GM23338 (cell line): ENCODE results near the gene TTC39A. TPM values are rescaled to one million over a fixed set of nuclear protein-coding genes. Genes with fewer than 3 reads are reported as not detected.
A peak's percentile ranks its signal among the peaks of the same experiment; 100 is the strongest.

Experiments used
- ATAC-seq: fragments of 200-7000 bp; cut with Tn5 transposase; 3 replicates; pipeline ENCODE4 v1.9.1; 2020
- DNase-seq: peaks from one replicate; pipeline ENCODE4 v3.0.0-alpha.2; 2015; ENCODE audit warnings: low spot score
- H2AFZ ChIP-seq: fragments of 200-600 bp; sonication (generic); 2 replicates; pipeline ENCODE4 v1.8.0; 2016; ENCODE audit warnings: antibody characterized with exemption, mild to moderate bottlenecking, moderate library complexity
- H3F3A ChIP-seq: fragments of 200-600 bp; sonication (generic); replicated peaks from 2 replicates; pipeline ENCODE4 v1.8.0; 2017; ENCODE audit warnings: antibody characterized with exemption, mixed run types, low read depth
- H3K27ac ChIP-seq: fragments of 200-600 bp; sonication (generic); 2 replicates; pipeline ENCODE4 v1.6.1; 2016; ENCODE audit warnings: low read depth
- H3K27me3 ChIP-seq: fragments of 200-600 bp; sonication (generic); 2 replicates; pipeline ENCODE4 v1.8.0; 2016; ENCODE audit warnings: mild to moderate bottlenecking, mixed run types, moderate library complexity; ENCODE audit not compliant: insufficient read depth
- H3K36me3 ChIP-seq: fragments of 200-600 bp; sonication (generic); 2 replicates; pipeline ENCODE4 v1.8.0; 2016; ENCODE audit warnings: mild to moderate bottlenecking; ENCODE audit not compliant: insufficient read depth
- H3K4me1 ChIP-seq: fragments of 200-600 bp; sonication (generic); 2 replicates; pipeline ENCODE4 v1.8.0; 2016; ENCODE audit warnings: mild to moderate bottlenecking, moderate library complexity; ENCODE audit not compliant: insufficient read depth
- H3K4me2 ChIP-seq: fragments of 200-600 bp; sonication (generic); 2 replicates; pipeline ENCODE4 v1.7.1; 2017; ENCODE audit warnings: mixed run types
- H3K4me3 ChIP-seq: fragments of 200-600 bp; sonication (generic); 2 replicates; pipeline ENCODE4 v1.6.1; 2016; ENCODE audit warnings: mixed run types
- H3K79me2 ChIP-seq: fragments of 200-600 bp; sonication (generic); replicated peaks from 2 replicates; pipeline ENCODE4 v1.8.0; 2017; ENCODE audit warnings: mild to moderate bottlenecking; ENCODE audit not compliant: insufficient read depth
- H3K9me2 ChIP-seq: fragments of 200-600 bp; sonication (generic); 2 replicates; pipeline ENCODE4 v1.8.0; 2017; ENCODE audit not compliant: insufficient read depth
- H4K20me1 ChIP-seq: fragments of 200-600 bp; sonication (generic); replicated peaks from 2 replicates; pipeline ENCODE4 v1.8.0; 2017; ENCODE audit warnings: mild to moderate bottlenecking; ENCODE audit not compliant: insufficient read depth
- H3K27ac Mint-ChIP-seq: 2 replicates; pipeline ENCODE4 v1.8.0; 2020; ENCODE audit warnings: inconsistent platforms, mild to moderate bottlenecking, moderate library complexity, mixed read lengths
- H3K27me3 Mint-ChIP-seq: 3 replicates; pipeline ENCODE4 v1.8.0; 2022; ENCODE audit warnings: low read depth, mild to moderate bottlenecking, moderate library complexity, mixed read lengths, inconsistent platforms; ENCODE audit not compliant: insufficient read depth, poor library complexity
- H3K36me3 Mint-ChIP-seq: 3 replicates; pipeline ENCODE4 v1.8.0; 2021; ENCODE audit warnings: low read depth, mild to moderate bottlenecking, inconsistent platforms, moderate library complexity, mixed read lengths
- H3K4me1 Mint-ChIP-seq: 3 replicates; pipeline ENCODE4 v1.8.0; 2020; ENCODE audit warnings: mild to moderate bottlenecking, inconsistent platforms, mixed read lengths
- H3K4me3 Mint-ChIP-seq: 3 replicates; pipeline ENCODE4 v1.8.0; 2021; ENCODE audit warnings: moderate library complexity, mild to moderate bottlenecking, inconsistent platforms, mixed read lengths
- H3K9me3 Mint-ChIP-seq: 3 replicates; pipeline ENCODE4 v1.8.0; 2020; ENCODE audit warnings: moderate library complexity, mild to moderate bottlenecking, inconsistent platforms, mixed read lengths
- CREB1 ChIP-seq: fragments of 250-450 bp; sonication (Bioruptor Pico); IDR thresholded peaks from 2 replicates; pipeline ENCODE4 v1.5.0; 2020; ENCODE audit warnings: low read depth, mild to moderate bottlenecking, moderate library complexity
- CTCF ChIP-seq, 2 experiments: fragments of 200-600 bp in 1 of 2; sonication (generic) in 1 of 2; conservative IDR thresholded peaks; 2 replicates each; pipeline versions ENCODE4 v1.5.1 to v1.6.1; 2016 to 2017; ENCODE audit warnings: antibody characterized with exemption in 2 of 2, low read depth in 2 of 2, mild to moderate bottlenecking in 2 of 2, moderate library complexity in 1 of 2
- ZNF462 ChIP-seq: fragments of 250-450 bp; sonication (Bioruptor Pico); IDR thresholded peaks from 2 replicates; pipeline ENCODE4 v1.5.0; 2020; ENCODE audit warnings: mild to moderate bottlenecking, moderate library complexity
- polyA plus RNA-seq: library from polyadenylated mRNA; unstranded; fragments of >200 nt; fragmentation: Nextera tagmentation; extraction: Ambion mirVana; gene quantifications from 2 replicates; pipeline ENCODE4 v1.2.1, GENCODE V29; 2016
- total RNA-seq: library from RNA; depleted of rRNA; stranded (reverse); fragments of >200 nt; shearing (Covaris generic); gene quantifications from 2 replicates; pipeline ENCODE4 v1.2.3, GENCODE V29; 2014

TTC39A gene
- total and polyA plus RNA-seq, 2 experiments from 2014 or later: 2.3 to 7.1 TPM

GRCh38 chr1:51297401-51298321 lies 32.7 kb downstream of the TTC39A start (continued):
- no peak for TF ChIP-seq ZNF462 (CRISPR knock-in tag)
- TF ChIP-seq CREB1 (CRISPR knock-in tag): no peak

- peaks cover 10% of the 10 kb centered on the region; the same call in 2 of the 3 replicates for H3K9me3 Mint-ChIP-seq
Observed at GRCh38 chr1:51296383-51297357, 33.7 kb downstream of the TTC39A start.

More at GRCh38 chr1:51296383-51297357, 33.7 kb downstream of the TTC39A start:
- no peaks in the 10 kb centered on the region for H3K79me2 ChIP-seq
- peak overlapping the region; percentile 8; the same call in 1 of the 2 replicates for H3K4me3 ChIP-seq
- H3K27me3 ChIP-seq: no peaks in the 10 kb centered on the region
- H3K27me3 Mint-ChIP-seq: peaks cover 13% of the 10 kb centered on the region
- peaks cover 5% of the 10 kb centered on the region; the same call in 1 of the 2 replicates for H3K4me1 ChIP-seq
- H3K27ac ChIP-seq: no peak overlapping the region
- peak overlapping the region; percentile 49; the same call in 1 of the 2 replicates for H3K4me2 ChIP-seq
- H2AFZ ChIP-seq: peak overlapping the region; percentile 97
- DNase-seq (peak; percentile 94), ATAC-seq (peak; percentile 92)
- H3F3A ChIP-seq: no peaks in the 10 kb centered on the region
- no peaks in the 10 kb centered on the region for H4K20me1 ChIP-seq
- H3K27ac Mint-ChIP-seq: no peak overlapping the region
- no peak overlapping the region; the same call in 2 of the 3 replicates for H3K4me3 Mint-ChIP-seq
- H3K9me2 ChIP-seq: no peaks in the 10 kb centered on the region
- TF ChIP-seq CREB1 (CRISPR knock-in tag): no peak; the same call in 1 of the 2 replicates
- TF ChIP-seq CTCF (conservative IDR thresholded peaks at IDR 0.05; ENCODE audit: low read depth in 2 of 2): peak; percentile 95
- no peaks in the 10 kb centered on the region; the same call in 2 of the 3 replicates for H3K36me3 Mint-ChIP-seq
- H3K36me3 ChIP-seq: no peaks in the 10 kb centered on the region
- peaks cover 17% of the 10 kb centered on the region; the same call in 2 of the 3 replicates for H3K4me1 Mint-ChIP-seq
